HFF-Myc (cell line): ENCODE results near the gene THG1L.

Source experiments
- DNase-seq: peaks from one replicate; pipeline ENCODE4 v3.0.0-alpha.2; 2011; ENCODE audit warnings: low read depth; ENCODE audit errors: extremely low read depth
- H3K4me3 ChIP-seq: replicated peaks from 2 replicates; pipeline ENCODE4 v1.5.1; 2011; ENCODE audit warnings: low read depth, mild to moderate bottlenecking, control low read depth, low read length
- CTCF ChIP-seq: IDR thresholded peaks from 2 replicates; pipeline ENCODE4 v1.5.1; 2012; ENCODE audit warnings: mild to moderate bottlenecking, low read depth, low read length, control low read depth; ENCODE audit errors: missing control alignments

Gene THG1L

GRCh38 chr5:157732596-157733262, 1.5 kb downstream of the THG1L start:
- DNase-seq: no peak
- TF ChIP-seq CTCF: no peak
- no peak overlapping the region for H3K4me3 ChIP-seq

- no peak for DNase-seq
- no peak for TF ChIP-seq CTCF
- no peak overlapping the region for H3K4me3 ChIP-seq
These were observed 3.2 kb downstream of the THG1L start for GRCh38 chr5:157734436-157734835.

- H3K4me3 ChIP-seq: no peak overlapping the region
- TF ChIP-seq CTCF: no peak
- no peak for DNase-seq
These were observed 4.8 kb downstream of the THG1L start for GRCh38 chr5:157735991-157736390.

- no peak overlapping the region for H3K4me3 ChIP-seq
- TF ChIP-seq CTCF: no peak
- no peak for DNase-seq
These were observed 8.4 kb downstream of the THG1L start for GRCh38 chr5:157739388-157740228.

GRCh38 chr5:157740229-157740610, 9.0 kb downstream of the THG1L start:
- H3K4me3 ChIP-seq: no peak overlapping the region
- no peak for DNase-seq
- TF ChIP-seq CTCF: peak; percentile 55

GRCh38 chr5:157741131-157741530, 9.9 kb downstream of the THG1L start:
- DNase-seq: no peak
- H3K4me3 ChIP-seq: no peak overlapping the region
- TF ChIP-seq CTCF: no peak
